ENCODE data around the gene IMMP2L. TPM values are rescaled to one million over a fixed set of nuclear protein-coding genes. Genes with fewer than 3 reads are reported as not detected.

IMMP2L gene
- total RNA-seq, 1 experiment from 2014 or later: 8.8 TPM

DNA sequence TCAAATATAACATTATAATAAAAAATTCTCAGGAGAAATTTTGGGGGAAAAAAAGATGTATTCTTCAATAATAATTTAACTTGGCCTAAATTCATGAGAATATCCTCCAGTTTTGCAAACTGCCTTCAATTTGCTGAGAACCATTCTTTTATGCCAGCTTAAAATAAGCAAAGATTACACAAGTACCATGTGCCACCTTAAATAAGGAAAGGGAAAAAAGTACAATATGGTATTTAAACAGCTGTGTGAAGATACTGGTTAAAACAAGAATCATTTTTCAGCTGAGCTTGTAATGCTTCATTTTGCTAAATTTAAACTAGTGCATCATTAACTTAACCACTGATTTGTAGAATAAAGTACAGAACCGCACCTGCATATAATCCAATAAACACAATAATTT is 253.6 kb downstream of the IMMP2L start:
- TF ChIP-seq POLR2AphosphoS5 (IDR thresholded peaks at IDR 0.05; ENCODE audit: low read depth, low read length) (no peak), SIN3A (IDR thresholded peaks at IDR 0.05; ENCODE audit: borderline replicate concordance, insufficient read depth, low read depth, low read length) (no peak), TCF7L2 (IDR thresholded peaks at IDR 0.05; ENCODE audit: low read depth, low read length) (no peak)
- TF ChIP-seq, protein P1, sequence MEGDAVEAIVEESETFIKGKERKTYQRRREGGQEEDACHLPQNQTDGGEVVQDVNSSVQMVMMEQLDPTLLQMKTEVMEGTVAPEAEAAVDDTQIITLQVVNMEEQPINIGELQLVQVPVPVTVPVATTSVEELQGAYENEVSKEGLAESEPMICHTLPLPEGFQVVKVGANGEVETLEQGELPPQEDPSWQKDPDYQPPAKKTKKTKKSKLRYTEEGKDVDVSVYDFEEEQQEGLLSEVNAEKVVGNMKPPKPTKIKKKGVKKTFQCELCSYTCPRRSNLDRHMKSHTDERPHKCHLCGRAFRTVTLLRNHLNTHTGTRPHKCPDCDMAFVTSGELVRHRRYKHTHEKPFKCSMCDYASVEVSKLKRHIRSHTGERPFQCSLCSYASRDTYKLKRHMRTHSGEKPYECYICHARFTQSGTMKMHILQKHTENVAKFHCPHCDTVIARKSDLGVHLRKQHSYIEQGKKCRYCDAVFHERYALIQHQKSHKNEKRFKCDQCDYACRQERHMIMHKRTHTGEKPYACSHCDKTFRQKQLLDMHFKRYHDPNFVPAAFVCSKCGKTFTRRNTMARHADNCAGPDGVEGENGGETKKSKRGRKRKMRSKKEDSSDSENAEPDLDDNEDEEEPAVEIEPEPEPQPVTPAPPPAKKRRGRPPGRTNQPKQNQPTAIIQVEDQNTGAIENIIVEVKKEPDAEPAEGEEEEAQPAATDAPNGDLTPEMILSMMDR (IDR thresholded peaks at IDR 0.05): no peak
- TF ChIP-seq, protein P2, sequence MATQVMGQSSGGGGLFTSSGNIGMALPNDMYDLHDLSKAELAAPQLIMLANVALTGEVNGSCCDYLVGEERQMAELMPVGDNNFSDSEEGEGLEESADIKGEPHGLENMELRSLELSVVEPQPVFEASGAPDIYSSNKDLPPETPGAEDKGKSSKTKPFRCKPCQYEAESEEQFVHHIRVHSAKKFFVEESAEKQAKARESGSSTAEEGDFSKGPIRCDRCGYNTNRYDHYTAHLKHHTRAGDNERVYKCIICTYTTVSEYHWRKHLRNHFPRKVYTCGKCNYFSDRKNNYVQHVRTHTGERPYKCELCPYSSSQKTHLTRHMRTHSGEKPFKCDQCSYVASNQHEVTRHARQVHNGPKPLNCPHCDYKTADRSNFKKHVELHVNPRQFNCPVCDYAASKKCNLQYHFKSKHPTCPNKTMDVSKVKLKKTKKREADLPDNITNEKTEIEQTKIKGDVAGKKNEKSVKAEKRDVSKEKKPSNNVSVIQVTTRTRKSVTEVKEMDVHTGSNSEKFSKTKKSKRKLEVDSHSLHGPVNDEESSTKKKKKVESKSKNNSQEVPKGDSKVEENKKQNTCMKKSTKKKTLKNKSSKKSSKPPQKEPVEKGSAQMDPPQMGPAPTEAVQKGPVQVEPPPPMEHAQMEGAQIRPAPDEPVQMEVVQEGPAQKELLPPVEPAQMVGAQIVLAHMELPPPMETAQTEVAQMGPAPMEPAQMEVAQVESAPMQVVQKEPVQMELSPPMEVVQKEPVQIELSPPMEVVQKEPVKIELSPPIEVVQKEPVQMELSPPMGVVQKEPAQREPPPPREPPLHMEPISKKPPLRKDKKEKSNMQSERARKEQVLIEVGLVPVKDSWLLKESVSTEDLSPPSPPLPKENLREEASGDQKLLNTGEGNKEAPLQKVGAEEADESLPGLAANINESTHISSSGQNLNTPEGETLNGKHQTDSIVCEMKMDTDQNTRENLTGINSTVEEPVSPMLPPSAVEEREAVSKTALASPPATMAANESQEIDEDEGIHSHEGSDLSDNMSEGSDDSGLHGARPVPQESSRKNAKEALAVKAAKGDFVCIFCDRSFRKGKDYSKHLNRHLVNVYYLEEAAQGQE (IDR thresholded peaks at IDR 0.05; ENCODE audit: insufficient read depth in 1 of 2, low read depth in 2 of 2, low read length in 1 of 2): no peak
- H3K4me3 ChIP-seq (ENCODE audit: low read depth in 2 of 2, low read length in 2 of 2): no peak overlapping the region
- H3K27me3 ChIP-seq (ENCODE audit: control insufficient read depth, insufficient read depth, low read length): no peaks in the 10 kb centered on the region
- no TSS peak for BruUV-seq (replicated peaks)
- no peaks in the 10 kb centered on the region for H3K9me3 ChIP-seq (ENCODE audit: control insufficient read depth, insufficient read depth, low read depth, low read length)
- CTCF ChIA-PET: no interaction called here
- in situ Hi-C loops (cut with HindIII; ENCODE audit: low pct_unique_long_range_greater_than_20kb, low sequenced_read_pairs) (no loop called here), intact Hi-C loops (cut with micrococcal nuclease; ENCODE audit: unreplicated experiment) (no loop called here)
- no peak for DNase-seq (ENCODE audit: low read depth, low spot score)
- POLR2A ChIA-PET: no interaction called here
- H3K36me3 ChIP-seq (ENCODE audit: control insufficient read depth, insufficient read depth, low read length): no peaks in the 10 kb centered on the region
- no peak overlapping the region for H3K27ac ChIP-seq (ENCODE audit: low read length)
- no peak for ATAC-seq
- H3K4me1 ChIP-seq (ENCODE audit: control insufficient read depth, insufficient read depth, low read length): no peaks in the 10 kb centered on the region

DNA sequence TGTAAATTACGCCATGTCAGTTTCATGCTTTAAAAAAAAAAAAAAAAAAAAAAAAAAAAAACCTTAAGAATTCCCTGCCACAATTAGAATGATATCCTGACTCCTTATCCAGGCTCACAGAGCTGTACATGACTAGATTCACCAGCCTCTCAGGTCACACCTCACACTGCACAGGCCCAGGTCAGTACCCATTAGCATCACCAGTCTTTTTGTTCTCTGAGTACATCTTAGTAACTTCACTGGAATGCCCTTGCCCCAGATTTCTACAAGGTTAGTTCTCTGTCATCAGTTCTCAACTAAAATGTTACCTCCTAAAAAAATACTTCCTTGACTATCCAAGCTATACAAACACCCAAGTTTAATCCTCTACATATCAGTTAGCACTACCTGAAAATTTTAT is 260.4 kb downstream of the IMMP2L start:
- DNase-seq (ENCODE audit: low read depth, low spot score) (no peak), ATAC-seq (no peak)
- Histone ChIP-seq H3K27me3 (ENCODE audit: control insufficient read depth, insufficient read depth, low read length) (no peaks in the 10 kb centered on the region), H3K9me3 (ENCODE audit: control insufficient read depth, insufficient read depth, low read depth, low read length) (no peaks in the 10 kb centered on the region), H3K4me1 (ENCODE audit: control insufficient read depth, insufficient read depth, low read length) (no peaks in the 10 kb centered on the region), H3K27ac (ENCODE audit: low read length) (no peak overlapping the region), H3K36me3 (ENCODE audit: control insufficient read depth, insufficient read depth, low read length) (no peaks in the 10 kb centered on the region), H3K4me3 (ENCODE audit: low read depth in 2 of 2, low read length in 2 of 2) (no peak overlapping the region)
- TF ChIP-seq, protein P2 (IDR thresholded peaks at IDR 0.05; ENCODE audit: insufficient read depth in 1 of 2, low read depth in 2 of 2, low read length in 1 of 2): no peak
- TF ChIP-seq TCF7L2 (IDR thresholded peaks at IDR 0.05; ENCODE audit: low read depth, low read length) (no peak), SIN3A (IDR thresholded peaks at IDR 0.05; ENCODE audit: borderline replicate concordance, insufficient read depth, low read depth, low read length) (no peak), POLR2AphosphoS5 (IDR thresholded peaks at IDR 0.05; ENCODE audit: low read depth, low read length) (no peak)
- TF ChIP-seq, protein P1 (IDR thresholded peaks at IDR 0.05): no peak
- ChIA-PET POLR2A (no interaction called here), CTCF (no interaction called here)
- in situ Hi-C loops (cut with HindIII; ENCODE audit: low pct_unique_long_range_greater_than_20kb, low sequenced_read_pairs): no loop called here
- no TSS peak for BruUV-seq (replicated peaks)
- intact Hi-C loops (cut with micrococcal nuclease; ENCODE audit: unreplicated experiment): no loop called here
